ENCODE data around the gene NKAPD1.

Gene NKAPD1

GRCh38 chr11:112082729-112083128 is 8.6 kb downstream of the NKAPD1 start:
- no peak for TF ChIP-seq CTCF (IDR thresholded peaks at IDR 0.05)

GRCh38 chr11:112085822-112086421 is 11.8 kb downstream of the NKAPD1 start:
- no peak for TF ChIP-seq CTCF (IDR thresholded peaks at IDR 0.05)

- TF ChIP-seq CTCF (IDR thresholded peaks at IDR 0.05), result no peak
Measured at GRCh38 chr11:112086422-112087191, 12.5 kb downstream of the NKAPD1 start, which contains the start of the genes SDHD and TIMM8B. Gene SDHD (plus strand): TSS chr11:112086873. CDS start chr11:112086908, 35 bp downstream. Gene TIMM8B (minus strand): TSS chr11:112086756. CDS start chr11:112086723, 33 bp downstream.

- no peak for TF ChIP-seq CTCF (IDR thresholded peaks at IDR 0.05)
Measured at GRCh38 chr11:112087212-112087611, 13.1 kb downstream of the NKAPD1 start.

- no peak for TF ChIP-seq CTCF (IDR thresholded peaks at IDR 0.05)
Measured at GRCh38 chr11:112096194-112096593, 22.1 kb downstream of the NKAPD1 start.

GRCh38 chr11:112097734-112098528 is 23.8 kb downstream of the NKAPD1 start:
- TF ChIP-seq CTCF (IDR thresholded peaks at IDR 0.05), result no peak

- TF ChIP-seq CTCF (IDR thresholded peaks at IDR 0.05), result no peak
Measured at GRCh38 chr11:112100462-112100861, 26.4 kb downstream of the NKAPD1 start.

Measured in LNCAP (cell line).